Measurements from ENCODE around the gene DNAJC6.
A peak's percentile ranks its signal among the peaks of the same experiment; 100 is the strongest.

DNAJC6 gene

GRCh38 chr1:65412256-65412983 is 103.1 kb downstream of the DNAJC6 start:
- no peak for DNase-seq

GRCh38 chr1:65412984-65413375 is 103.6 kb downstream of the DNAJC6 start:
- no peak for DNase-seq

GRCh38 chr1:65414538-65414937 is 105.2 kb downstream of the DNAJC6 start:
- no peak for DNase-seq

GRCh38 chr1:65416767-65417166 is 107.4 kb downstream of the DNAJC6 start:
- DNase-seq, result no peak

GRCh38 chr1:65417729-65418128 is 108.4 kb downstream of the DNAJC6 start:
- DNase-seq, result no peak

GRCh38 chr1:65418522-65419185 is 109.3 kb downstream of the DNAJC6 start:
- no peak for DNase-seq

- DNase-seq, result peak; percentile 99
Measured at GRCh38 chr1:65419681-65420589, 110.6 kb downstream of the DNAJC6 start.

- no peak for DNase-seq
Measured at GRCh38 chr1:65420590-65421350, 111.4 kb downstream of the DNAJC6 start, which contains the start of the genes LEPR and LEPROT. TSS of gene LEPR (plus strand) at chr1:65420668. CDS start at chr1:65565566, 144,898 bp downstream. TSS of gene LEPROT (plus strand) at chr1:65420668. CDS start at chr1:65420725, 57 bp downstream.

GRCh38 chr1:65421351-65422025 is 112.1 kb downstream of the DNAJC6 start:
- DNase-seq, result no peak

- no peak for DNase-seq
Measured at GRCh38 chr1:65422241-65423203, 113.2 kb downstream of the DNAJC6 start.

- no peak for DNase-seq
Measured at GRCh38 chr1:65423884-65424572, 114.7 kb downstream of the DNAJC6 start.

- no peak for DNase-seq
Measured at GRCh38 chr1:65424573-65424889, 115.2 kb downstream of the DNAJC6 start.

GRCh38 chr1:65425006-65425405 is 115.7 kb downstream of the DNAJC6 start:
- DNase-seq, result no peak

- DNase-seq, result no peak
Measured at GRCh38 chr1:65425697-65426096, 116.4 kb downstream of the DNAJC6 start.

- no peak for DNase-seq
Measured at GRCh38 chr1:65429078-65429477, 119.7 kb downstream of the DNAJC6 start.

GRCh38 chr1:65429806-65430205 is 120.5 kb downstream of the DNAJC6 start:
- no peak for DNase-seq

- no peak for DNase-seq
Measured at GRCh38 chr1:65431111-65431705, 121.9 kb downstream of the DNAJC6 start.

- DNase-seq, result no peak
Measured at GRCh38 chr1:65432918-65433317, 123.6 kb downstream of the DNAJC6 start.

GRCh38 chr1:65434255-65434654 is 124.9 kb downstream of the DNAJC6 start:
- DNase-seq, result no peak

GRCh38 chr1:65434760-65435159 is 125.4 kb downstream of the DNAJC6 start:
- no peak for DNase-seq

Data from activated CD8-positive, alpha-beta memory T cell treated with anti-CD3 and anti-CD28 coated beads, Interleukin-2, amount 50 U/mL, for 4 hours (primary cell).